NCI-H128 (cell line): ENCODE data around the gene GFOD2.
"Not testable (repeated sequence)": the region's sequence is repeated elsewhere in the genome, so short reads cannot be mapped to it uniquely, and the experiment has no call there.

Source experiments
- DNase-seq: peaks from one replicate; lab custom pipeline; 2025; ENCODE audit not compliant: unreplicated experiment; lab: John Stamatoyannopoulos, UW

The GFOD2 gene, protein sequence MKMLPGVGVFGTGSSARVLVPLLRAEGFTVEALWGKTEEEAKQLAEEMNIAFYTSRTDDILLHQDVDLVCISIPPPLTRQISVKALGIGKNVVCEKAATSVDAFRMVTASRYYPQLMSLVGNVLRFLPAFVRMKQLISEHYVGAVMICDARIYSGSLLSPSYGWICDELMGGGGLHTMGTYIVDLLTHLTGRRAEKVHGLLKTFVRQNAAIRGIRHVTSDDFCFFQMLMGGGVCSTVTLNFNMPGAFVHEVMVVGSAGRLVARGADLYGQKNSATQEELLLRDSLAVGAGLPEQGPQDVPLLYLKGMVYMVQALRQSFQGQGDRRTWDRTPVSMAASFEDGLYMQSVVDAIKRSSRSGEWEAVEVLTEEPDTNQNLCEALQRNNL

DNA sequence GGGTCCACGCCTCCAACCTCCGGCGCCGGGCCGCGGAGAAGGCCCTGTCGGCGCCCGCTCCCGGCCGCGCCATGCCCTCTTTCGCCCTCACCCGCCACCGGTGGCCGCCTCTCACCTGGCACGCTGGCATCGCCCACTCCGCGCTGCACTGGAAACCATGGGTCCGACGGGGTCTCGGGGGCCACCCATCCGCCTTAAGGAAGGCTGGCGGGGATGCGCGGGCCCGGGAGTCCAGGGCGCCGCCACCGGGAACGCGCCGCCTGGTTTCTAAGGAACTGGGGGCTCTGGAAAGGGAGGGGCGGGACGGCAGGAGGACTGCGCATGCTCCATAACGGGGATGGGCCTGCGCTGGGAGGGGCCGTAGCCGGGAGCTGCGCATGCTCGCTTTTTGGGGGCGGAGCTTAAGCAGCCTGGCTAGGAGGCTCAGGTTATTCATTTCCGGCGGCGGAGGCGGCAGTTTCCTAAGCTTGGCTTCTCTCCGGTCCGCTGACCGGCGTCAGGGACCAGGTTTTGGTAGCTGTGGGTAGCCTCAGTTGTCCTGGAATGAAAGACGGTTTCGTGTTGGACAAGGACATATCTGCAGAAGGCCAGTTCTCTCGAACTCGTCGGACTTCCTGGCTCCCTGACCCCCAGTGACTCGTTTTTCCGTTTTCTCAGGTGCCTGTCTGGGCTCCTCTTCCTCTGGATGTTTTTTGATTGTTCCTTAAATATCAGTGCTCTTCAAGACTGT lies at the start of gene GFOD2:
Gene GFOD2, minus strand, starts transcription at position 269 of the 730 bp plus-strand sequence. CDS start 33,601 bp downstream, outside the sequence.
- DNase-seq: peak; percentile 78

DNA sequence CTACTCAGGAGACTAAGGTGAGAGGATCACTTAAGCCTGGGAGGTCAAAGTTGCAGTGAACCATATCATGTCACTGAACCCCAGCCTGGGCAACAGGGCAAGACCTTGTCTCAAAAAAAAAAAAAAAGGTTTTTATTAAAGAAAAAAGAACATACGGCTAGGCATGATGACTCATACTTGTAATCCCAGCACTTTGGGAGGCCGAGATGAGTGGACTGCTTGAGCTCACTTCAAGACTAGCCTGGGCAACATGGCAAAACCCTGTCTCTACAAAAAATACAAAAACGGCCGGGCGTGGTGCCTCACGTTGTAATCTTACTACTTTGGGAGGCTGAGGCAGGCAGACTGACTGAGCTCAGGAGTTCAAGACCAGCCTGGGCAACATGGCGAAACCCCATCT lies 48.8 kb upstream of the GFOD2 start:
- DNase-seq: no peak

DNA sequence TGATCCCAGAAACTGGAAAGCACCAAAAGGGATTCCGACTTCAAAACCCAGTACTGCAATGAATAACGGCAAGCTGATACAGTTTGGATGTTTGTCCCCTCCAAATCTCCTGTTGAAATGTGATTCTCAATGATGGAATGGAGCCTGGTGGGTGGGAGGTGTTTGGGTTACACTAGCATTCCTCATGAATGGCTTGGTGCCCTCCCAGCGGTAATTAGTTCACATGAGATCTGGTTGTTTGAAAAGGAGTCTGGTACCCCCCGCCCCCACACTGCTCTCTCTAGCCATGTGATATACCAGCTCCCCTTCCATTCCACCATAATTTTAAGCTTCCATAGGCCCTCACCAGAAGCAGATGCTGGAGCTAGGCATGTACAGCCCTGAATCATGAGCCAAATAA lies 47.2 kb upstream of the GFOD2 start:
- no peak for DNase-seq

DNA sequence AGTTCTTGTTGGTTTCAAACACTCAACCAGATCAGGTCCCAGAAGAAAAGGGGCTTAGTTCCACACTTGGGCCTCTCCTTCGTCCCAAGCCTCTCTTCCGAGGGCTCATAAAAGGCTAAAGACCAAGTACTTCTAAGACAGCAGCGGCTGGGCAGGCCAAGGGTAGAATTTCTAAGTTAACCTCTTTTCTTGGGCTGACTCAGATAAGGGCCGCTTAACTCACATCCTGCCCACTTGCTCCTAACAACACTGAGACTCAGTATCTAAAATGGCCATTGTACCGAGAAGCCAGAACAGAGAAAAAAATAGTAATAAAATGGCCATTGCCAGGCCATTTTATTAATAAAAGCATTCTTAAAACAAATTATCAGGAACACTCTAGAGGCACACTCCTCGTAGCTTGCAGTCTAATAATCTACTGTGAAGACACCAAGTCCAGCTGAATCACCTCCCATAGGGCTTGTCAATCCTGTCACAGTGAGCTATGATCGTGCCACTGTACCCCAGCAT lies 45.1 kb upstream of the GFOD2 start:
- DNase-seq: no peak

DNA sequence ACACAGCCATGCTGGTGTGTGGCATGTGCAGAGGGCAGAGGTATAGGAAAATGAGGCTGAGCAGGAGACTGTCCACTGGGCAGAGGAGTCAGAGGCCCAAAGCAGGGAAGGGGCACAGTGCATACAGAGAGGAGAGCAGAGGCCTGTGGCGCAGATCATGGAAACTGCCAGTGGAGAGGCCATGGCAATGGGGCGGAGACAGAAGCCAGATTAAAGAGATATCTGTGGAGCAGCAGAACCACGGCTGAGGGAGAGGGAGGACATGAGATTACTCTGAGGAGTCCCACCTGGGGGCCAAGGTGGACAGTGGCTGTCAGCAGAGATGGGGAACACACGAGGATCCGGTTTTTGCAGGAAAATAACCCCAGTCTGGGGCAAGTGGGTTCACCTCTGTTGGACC lies 44.0 kb upstream of the GFOD2 start:
- no peak for DNase-seq

DNA sequence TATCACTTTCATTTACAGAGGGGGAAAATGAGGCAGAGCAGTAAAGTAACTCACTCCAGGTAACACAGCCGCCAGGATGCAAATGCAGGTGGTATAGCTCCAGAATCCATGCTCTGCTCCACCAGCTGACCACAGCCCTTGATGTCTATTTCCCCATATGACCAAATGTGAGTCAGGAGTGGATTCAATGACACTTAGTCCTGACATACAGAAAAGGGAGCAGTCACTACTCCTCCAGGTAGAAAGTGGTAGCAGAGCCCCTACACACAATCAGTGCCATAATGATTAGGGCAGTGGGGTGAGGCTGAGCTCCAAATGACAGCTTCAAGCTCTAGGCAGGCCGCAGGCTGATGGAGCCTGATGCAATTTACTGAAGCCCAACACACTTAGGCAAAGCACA lies 43.3 kb upstream of the GFOD2 start:
- no peak for DNase-seq

DNA sequence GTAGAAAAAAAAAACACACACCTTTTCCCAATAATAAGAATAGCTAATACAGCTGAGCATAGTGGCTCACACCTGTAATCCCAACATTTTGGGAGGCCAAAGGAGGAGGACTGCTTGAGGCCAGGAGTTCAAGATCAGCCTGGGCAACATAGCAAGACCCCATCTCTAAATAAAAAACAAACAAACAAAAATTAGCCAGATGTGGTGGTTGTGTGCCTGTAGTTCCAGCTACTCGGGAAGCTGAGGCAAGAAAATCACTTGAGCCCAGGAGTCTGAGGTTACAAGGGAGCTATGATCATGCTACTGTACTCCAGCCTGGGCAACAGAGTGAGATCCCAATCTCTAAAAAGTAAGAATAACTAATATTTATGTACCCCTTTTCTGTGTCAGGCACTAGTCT lies 42.8 kb upstream of the GFOD2 start:
- no peak for DNase-seq

DNA sequence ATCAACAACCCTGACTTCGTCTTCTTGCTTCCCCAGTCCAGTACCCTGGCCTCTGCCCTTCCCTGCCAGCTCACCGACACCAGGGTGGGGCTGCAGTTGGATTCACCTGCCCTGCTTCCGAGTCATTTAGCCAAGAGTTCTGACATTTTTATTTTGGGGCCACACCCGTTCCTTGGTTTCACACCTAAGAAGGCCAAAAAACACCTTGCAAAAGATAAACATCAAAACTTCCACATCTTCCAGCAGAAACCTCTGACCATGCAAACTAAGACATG lies 41.8 kb upstream of the GFOD2 start:
- no peak for DNase-seq

DNA sequence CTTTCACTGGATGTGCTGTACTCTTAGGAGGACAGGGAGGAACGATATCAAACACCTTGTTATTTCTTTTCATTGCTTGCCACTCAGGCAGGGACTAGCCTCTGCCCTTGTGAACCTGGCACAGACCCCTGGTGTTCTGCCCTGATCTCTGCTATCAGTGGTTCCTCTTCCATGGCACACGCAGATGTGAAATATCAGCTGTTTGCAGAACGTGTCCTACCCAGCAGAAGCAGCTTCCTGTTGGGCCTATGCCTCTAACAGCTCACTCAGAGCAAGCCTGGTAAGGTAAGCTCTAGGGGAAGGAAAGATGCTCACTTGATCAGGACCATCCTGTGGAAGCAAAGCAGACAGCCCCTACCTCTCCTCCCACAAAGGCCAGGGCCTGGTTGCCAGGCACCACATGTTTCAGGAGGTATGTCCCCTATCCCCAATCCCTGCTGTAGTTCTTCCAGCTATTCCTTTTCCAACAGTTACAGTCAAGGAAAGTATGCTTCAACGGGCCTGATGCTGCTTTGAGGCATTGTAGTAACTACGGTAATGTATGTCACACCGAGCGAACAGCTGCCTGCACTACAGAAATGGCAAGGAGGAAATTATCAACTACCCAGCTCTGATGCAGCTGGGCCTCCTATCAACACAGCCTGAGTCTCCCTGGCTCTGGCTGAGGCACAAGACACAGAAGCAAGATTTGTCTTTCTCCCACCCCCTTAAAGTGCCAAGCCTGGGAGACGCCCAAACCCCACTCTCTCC lies 41.3 kb upstream of the GFOD2 start:
- no peak for DNase-seq

DNA sequence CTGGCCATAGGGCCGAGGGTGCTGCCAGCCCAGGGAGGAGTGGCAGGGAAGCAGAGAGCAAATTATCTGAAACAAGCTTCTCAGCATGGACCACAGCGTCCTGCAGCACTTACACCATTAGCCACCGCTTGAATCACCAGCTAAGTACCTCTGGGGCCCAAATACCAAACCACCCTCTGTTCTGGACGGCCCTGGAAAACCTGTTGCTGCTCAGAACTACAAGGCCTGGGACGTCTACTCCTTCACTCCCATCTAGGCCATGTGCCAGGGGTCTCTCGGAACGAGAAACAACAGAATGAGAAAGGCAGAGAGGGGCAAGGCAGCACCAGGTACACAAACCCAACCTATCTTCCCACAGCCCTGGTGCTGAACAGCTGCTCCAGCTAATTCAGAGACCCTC lies 39.9 kb upstream of the GFOD2 start:
- no peak for DNase-seq

DNA sequence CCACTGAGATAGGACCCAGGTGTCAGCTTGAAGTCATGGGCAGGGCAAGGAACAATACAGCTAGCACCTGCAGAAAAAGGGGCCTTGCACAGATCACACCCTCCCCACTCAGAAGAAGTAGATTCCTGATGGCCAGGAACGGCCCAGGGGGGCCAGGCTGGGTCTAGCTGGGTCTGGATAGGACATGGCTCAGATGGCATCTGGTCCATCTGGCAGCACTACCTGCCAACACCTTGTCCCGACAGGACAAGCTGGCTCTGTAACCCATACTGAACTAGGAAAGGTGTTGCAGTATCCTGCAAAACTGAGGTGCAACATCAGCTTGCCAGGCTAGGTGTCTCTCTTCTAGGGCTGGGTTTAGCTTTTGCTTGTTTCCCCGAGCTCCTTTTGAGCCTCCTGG lies 38.9 kb upstream of the GFOD2 start:
- no peak for DNase-seq

DNA sequence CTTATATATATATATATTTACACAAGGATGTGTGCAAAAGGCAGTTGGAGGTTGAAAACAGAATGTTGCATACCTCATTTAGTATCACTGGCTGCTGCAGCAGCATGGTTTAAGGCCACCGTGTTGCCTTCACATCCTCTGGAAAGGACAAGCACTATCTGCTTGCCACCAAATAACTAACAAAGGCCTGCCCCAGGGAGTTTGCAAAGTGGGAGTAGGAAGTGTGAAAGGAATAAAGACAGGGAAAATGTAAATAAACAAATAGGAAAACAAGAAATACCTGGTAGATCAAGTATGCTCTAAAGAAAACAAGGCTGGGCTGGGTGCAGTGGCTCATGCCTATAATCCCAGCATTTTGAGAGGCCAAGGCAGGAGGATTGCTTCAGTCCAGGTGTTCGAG lies 33.5 kb upstream of the GFOD2 start:
- DNase-seq: no peak

DNA sequence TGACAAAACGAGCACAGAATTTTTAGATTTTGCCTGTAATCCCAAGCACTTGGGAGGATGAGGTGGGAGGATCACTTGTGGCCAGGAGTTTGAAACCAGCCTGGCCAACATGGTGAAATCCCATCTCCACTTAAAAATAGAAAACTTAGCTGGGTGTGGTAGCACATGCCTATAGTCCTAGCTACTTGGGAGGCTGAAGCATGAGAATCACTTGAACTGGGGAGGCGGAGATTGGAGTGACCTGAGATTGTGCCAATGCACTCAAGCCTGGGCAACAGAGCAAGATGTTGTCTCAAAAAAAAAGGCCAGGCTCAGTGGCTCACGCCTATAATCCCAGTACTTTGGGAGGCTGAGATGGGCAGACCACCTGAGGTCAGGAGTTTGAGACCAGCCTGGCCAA lies 32.2 kb upstream of the GFOD2 start:
- not testable (repeated sequence) for DNase-seq

DNA sequence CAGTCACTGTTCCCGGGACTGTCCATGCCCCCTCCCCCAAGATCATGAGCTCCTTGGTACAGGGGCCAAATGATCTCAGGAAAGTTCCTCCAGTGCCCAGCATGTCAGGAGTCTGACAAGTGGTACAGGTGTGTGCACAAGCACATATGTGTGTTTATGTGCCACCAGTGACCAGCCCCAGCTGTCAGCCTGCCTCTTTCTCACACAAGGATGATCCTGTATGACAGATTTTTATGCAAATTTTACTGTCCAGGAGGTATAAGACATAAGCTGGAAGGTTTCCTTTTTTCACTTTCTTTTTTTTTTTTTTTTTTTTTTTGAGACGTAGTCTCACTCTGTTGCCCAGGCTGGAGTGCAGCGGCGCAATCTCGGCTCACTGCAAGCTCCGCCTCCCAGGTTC lies 31.4 kb upstream of the GFOD2 start:
- no peak for DNase-seq

DNA sequence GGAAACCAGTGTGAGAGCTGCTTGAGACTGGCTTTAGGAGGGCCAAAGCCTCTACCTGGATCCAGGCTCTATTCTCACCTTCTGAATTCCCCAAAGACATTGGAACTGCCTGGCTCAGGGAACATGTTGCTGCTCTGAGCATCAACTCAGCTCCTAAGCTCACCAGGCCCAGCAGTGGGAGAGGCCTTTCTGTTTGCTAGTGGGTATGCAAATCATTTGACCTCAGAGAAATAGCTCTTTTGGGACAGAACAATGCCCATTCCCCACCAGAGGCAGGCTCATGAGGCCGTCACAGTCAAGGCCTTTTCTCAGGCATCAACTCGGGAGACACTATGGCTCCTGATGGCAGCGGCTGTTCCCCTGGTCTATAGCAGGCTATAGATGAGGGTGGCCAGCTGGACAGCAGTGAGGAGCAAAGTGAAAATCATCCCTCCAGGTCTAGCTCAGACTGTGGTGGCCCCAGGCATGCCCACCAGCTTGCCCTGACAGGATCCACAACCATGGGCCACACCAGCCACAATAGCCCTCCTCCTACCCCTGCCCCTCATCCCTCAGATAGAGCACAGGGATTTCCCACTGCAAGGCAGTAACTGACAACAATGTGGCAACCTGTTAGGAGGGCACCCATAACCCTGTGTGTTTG lies 30.4 kb upstream of the GFOD2 start:
- DNase-seq: no peak

DNA sequence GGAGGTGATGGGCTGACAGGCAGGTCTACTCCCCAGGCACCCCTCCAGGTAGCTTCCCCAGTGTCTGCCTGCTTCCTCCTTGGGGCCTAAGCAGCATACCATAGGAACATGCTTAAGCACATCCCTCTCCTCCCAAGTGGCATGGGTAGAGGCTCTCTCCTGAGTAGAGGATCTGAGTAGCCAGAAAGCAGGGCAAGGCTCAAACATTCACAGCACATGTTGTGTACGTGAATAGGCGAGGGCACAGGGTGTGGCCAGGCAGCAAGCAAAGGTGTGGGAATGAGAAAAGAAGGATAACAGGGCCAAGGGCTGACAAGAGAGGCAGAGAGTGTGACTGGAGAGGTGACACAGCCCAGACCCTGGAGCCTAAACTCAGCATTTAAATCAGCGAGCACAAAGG lies 29.7 kb upstream of the GFOD2 start:
- DNase-seq: no peak

DNA sequence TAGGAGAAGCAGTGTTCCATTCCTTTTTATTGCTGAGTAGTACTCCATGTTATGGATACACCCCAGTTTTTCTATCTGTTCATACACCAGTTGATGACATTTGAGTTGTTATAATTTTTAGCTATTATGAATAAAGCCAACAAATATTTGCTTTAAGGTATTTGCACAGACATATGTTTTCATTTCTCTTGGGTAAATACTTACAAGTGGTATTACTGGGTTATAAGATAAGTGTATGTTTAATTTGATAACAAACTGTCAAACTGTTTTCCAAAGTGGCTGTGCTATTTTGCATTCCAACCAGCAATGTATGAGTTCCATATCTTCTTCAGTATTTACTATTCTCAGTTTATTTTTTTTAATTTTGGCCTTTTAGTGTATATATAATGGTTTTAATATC lies 27.7 kb upstream of the GFOD2 start:
- no peak for DNase-seq

DNA sequence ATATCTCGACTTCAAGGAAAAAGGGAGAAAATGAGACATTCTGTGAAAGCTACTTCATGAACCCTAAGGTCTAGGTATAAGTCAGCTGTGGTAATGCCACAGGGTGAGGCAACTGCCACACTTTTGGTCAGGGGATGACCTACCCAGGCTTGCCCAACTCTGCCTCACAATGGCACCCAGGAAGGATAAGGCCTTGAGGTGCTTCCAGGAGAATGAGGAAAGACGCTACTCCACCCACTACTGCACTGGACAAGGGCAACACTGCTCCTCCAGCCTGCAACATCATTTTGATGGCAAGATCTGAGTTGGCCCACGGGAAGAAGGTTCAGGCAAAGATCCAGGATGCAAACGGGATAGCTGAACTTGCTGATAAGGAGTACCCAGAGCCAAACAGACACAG lies 22.0 kb upstream of the GFOD2 start:
- no peak for DNase-seq

DNA sequence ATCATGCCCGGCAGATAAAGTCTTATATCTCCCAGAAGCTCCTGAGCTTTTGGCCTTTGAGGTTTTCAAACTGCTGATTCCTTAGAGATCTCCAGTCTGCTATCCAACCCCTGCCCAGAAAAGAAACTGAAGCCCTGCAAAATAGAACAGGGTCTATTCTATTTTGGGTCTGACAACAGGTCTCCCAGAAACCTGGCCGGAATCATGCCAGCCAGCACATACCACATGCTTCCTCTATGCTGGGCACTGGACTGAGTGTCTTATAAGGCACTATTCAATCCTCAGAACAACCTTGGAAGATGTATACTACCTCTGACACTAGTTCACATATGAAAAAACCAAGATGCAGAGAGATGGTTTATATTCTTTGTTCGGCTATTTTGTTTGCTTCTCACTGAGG lies 21.3 kb upstream of the GFOD2 start:
- DNase-seq: no peak

DNA sequence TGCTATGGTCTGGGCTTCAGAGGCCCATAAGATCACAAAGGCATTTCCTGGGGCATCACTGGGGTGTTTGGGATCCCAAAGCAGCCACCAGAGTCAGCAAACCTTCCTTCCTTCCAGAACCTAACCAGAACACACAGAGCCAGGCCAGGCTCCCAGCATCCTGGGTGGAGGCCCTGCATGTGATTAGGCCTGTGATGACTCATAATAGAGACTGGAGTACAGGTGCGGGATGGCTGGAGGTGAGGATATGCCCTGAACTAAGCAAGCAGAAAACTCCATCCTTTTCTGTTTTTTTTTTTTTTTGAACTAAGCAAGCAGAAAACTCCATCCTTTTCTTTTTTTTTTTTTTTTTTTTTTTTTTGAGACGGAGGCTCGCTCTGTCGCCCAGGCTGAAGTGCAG lies 17.7 kb upstream of the GFOD2 start:
- DNase-seq: no peak

DNA sequence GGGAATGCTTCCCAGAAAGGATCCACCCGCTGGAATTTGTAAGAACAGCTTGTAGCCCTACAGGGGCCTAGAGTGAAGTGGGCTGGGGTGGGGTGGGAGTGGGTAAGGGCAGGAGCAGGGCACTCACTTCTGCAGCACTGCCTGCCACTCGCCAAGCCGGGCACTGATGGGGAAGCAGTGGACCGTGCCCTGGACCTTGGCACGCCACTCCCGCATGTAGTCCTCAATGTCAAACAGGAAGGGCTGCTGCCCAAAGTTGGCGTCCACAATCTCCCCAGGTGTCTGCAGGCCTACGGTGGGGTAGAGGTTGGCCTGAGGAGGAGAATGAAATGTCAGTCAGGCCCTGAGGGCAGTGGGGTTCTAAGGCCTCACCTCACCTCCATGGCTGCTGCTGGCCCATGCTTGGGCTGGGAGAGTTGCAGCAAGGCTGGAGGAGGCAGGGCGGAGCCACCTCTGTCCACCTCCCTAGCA lies 15.7 kb upstream of the GFOD2 start:
- no peak for DNase-seq
